H54 (cell line): ENCODE results near the gene ITIH2.
"Not testable (repeated sequence)": the region's sequence is repeated elsewhere in the genome, so short reads cannot be mapped to it uniquely, and the experiment has no call there.

Experiments used
- DNase-seq: peaks from one replicate; pipeline ENCODE4 v3.0.0; 2011; ENCODE audit warnings: low spot score, mixed read lengths; ENCODE audit not compliant: insufficient read length
- FAIRE-seq: peaks from 3 replicates; lab custom pipeline; 2011; peaks lifted over from hg19 to GRCh38; lab: Jason Lieb, UNC
- POLR2A ChIP-seq: IDR thresholded peaks from 2 replicates; pipeline ENCODE4 v1.6.1; 2011; ENCODE audit warnings: low read depth, mild to moderate bottlenecking, low read length

ITIH2 gene

DNA sequence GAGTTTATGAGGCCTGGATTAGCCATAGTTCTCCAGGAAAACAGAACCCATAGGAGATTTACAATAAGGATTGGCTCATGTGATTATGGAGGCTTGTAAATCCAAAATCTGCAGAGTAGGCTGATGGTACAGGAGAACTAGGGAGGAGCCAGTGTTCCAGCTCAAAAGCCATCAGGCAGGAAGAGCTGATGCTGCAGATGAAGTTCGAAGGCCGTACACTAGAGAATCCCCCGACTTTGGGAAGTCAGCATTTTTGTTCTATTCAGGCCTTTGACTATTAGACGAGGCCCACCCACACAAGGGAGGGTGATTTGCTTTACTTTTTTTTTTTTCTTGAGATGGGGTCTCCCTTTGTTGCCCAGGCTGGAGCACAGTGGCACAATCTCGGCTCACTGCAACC is 47.1 kb downstream of the ITIH2 start:
- DNase-seq: no peak
- TF ChIP-seq POLR2A: no peak
- no peak for FAIRE-seq

DNA sequence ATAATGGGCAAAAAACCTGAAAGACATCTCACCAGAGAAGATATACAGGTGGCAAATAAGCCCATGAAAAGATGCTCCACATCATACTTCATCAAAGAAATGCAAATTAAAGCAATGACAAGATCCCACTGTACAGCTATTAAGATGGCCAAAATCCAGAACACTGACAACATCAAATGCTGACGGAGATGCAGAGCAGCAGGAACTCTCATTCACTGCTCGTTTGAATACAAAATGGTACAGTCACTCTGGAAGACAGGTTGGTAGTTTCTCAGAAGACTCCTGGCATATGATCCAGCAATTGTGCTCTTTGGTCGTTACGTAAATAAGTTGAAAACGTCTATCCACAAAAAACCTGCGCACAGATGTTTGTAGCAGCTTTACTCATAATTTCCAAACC is 49.1 kb downstream of the ITIH2 start:
- FAIRE-seq (no peak), DNase-seq (no peak)
- TF ChIP-seq POLR2A: no peak

DNA sequence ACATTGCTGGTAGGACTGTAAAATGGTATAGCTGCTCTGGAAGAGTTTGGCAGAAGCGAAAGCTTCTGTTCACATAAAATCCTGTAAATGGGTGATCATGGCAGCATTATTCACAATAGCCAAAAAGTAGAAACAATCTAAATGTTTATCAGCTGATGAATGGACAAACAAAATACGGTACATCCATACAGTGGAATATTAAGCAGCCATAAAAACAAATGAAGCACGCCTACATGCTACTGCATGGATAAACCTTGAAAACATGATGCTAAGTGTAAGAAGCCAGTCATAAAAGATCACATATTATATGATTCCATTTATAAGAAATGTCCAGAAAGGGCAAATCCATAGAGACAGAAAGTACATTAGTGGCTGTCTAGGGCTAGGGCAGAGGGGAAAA is 52.0 kb downstream of the ITIH2 start:
- no peak for TF ChIP-seq POLR2A
- FAIRE-seq (no peak), DNase-seq (no peak)

DNA sequence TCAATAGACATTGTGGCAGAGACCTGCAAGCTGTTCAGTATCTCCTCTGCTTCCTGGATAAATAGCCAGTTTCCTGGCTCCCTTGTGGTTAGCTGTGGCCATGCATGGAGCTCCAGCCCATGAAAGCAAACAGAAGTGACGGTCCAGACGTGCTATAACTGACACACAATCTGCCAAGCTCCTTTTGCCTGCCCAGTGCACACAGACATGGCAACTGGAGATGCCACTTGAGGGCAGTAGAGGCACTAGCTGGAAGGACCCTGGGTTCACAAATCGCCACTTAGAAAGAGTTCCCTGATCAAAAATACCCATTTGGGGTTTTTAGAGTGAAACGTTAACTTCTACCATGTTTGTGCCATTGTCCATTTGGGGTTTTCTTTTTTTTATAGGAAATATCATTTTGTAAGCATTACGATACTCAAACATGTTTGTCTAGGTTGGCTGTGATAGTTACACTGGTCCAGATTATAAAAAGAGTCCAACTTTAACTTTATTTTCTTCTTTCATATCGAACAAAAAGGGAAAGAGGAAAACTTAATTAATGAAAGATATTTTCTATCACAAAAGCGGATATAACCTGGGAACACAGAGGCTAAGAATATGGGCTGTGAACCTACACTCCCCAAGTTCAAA is 53.4 kb downstream of the ITIH2 start:
- no peak for DNase-seq
- TF ChIP-seq POLR2A: no peak
- no peak for FAIRE-seq

DNA sequence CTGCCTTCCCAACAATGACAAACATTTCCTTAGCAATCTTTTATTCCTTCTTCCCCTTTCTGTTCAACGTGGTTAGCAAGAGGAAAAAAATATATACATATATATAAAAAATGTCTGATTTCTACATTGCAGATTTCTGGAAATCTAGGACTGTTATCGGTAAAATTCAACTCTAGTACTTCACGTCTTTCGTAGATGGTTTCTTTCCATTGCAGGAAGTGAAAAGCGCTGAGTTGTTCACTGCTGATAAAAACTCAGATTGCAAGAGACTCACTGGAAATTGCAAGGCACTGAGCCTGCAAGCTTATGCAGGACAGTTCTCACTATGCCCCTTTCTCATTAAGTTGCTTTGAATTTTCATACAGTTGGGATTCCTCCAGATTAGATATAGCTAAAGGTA is 60.8 kb downstream of the ITIH2 start:
- FAIRE-seq: no peak
- TF ChIP-seq POLR2A: no peak
- no peak for DNase-seq

DNA sequence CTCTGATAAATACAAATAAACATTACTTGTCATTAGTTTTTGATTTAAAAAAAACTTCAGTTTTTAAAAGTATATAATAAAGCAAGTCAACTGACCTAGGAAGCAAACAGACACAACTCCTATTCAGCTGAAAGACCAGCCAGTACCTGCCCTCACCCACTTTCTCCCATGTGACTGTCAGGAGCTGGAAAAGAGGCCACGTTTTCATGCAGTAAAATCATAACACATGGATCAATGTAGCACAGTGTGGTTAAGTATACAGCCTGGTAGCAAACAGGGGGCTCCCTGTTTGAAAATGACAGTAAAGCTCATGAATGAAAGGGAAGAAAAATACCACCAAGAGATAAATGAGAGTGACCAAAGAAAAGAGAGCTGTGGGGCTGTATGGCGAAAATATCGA is 63.1 kb downstream of the ITIH2 start:
- no peak for TF ChIP-seq POLR2A
- no peak for FAIRE-seq

DNA sequence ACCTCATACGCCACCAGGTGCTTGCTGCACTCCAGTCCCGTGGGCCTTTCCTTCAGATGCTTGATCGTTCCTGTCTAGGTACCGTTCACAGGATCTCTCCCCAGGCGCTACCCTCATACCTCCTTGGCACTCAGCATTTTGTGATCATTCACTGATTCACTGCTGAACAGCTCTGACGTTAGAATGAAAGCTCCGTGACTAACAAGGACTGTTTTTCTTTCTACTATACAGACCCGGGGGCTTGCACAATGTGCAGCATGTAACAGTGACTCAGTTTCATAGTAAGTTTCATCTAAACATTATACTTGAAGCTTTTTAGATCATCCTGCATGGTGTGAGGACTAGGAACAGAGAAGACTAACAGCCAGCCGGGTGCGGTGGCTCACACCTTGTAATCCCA is 64.1 kb downstream of the ITIH2 start:
- TF ChIP-seq POLR2A: no peak
- DNase-seq (no peak), FAIRE-seq (no peak)

More for the DNA sequence above, 63.1 kb downstream of the ITIH2 start:
- no peak for DNase-seq

DNA sequence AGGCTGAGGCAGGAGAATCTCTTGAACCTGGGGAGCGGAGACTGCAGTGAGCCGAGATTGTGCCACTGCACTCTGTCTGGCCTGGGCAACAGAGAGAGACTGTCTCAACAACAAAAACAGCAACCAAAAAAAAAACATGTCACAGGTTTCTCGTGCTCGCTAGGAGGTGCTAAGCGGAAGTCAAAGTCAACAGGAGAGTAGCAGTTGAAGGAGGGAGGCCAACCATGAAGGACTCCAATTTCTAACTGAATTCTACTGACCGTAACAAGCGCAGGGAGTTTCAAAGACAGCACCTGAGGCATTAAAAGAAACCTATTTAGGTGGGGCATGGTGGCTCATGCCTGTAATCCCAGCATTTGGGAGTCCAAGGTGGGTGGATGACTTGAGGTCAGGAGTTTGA is 65.3 kb downstream of the ITIH2 start:
- no peak for DNase-seq
- TF ChIP-seq POLR2A: no peak
- no peak for FAIRE-seq

DNA sequence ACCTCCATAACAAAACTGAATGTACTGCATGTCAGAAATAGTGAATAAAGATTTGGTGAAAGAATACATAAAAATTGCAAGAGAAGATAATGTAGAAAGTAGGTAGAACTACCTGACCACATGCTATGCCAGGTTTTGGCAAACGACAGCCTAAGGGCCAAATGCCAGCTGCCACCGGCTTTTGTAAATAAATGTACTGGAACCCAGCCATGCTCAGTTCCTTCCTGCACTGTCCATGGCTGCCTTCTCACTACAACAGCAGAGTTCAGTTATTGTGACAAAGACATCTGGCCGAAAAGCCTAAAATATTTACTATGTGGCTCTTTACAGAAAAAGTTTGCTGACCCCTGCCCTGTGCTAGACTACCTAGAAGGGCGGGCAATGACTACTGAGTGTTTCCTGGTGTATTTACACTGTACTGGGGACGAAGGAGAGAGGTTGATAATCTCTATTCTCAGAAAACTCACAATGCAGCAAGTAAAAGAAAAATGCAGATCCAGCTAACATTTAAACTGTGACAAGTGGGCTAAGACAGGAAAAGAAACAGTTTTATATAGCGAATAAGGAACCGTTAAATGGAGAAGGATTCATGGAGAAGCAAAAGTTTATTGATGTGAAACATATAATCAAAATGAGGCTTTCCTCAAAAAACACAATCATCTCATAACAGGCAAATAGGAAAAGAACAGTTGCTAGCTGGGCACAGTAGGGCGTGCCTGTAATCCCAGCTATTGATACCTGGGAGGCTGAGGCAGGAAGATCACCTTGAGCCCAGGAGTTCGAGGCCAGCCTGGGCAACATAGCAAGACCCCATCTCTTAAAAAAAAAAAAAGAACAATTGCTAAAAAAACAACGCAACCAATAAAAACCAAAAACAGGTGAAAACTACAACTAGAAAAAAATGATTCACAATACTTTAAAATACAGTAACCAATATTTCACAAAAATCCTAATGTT is 71.0 kb downstream of the ITIH2 start:
- TF ChIP-seq POLR2A: no peak
- no peak for FAIRE-seq

DNA sequence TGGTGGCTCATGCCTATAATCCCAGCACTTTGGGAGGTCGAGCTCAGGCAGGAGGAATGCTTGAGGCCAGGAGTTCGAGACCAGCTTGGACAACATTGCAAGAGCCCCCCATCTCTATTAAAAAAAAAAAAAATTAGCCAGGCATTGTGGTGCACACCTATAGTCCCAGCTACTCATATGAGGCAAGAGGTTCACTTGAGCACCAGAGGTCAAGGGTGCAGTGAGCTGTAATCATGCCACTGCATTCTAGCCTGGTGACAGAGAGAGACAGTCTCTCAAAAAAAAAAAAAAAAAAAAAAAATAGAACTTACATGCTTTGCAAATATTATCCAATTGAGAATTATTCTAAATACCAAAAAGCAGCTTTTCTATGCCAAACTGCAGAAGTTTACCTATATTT is 73.7 kb downstream of the ITIH2 start:
- no peak for TF ChIP-seq POLR2A
- FAIRE-seq: no peak
- DNase-seq: no peak

More for the DNA sequence above, 71.0 kb downstream of the ITIH2 start:
- DNase-seq: no peak

DNA sequence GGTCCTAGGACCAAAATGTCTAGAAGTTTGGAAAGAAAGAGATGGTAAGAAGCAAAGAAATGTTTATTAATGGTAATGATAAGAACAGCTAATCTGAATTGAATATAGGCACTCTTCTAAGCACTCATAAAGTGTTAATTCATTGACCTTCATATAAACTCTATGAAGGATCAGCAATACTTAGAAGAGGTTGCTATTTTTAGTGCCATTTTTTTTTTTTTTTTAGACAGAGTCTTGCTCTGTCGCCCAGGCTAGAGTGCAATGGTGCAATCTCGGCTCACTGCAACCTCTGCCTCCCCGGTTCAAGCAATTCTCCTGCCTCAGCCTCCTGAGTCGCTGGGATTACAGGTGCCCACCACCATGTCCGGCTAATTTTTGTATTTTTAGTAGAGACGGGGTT is 79.1 kb downstream of the ITIH2 start:
- not testable (repeated sequence) for DNase-seq, FAIRE-seq

DNA sequence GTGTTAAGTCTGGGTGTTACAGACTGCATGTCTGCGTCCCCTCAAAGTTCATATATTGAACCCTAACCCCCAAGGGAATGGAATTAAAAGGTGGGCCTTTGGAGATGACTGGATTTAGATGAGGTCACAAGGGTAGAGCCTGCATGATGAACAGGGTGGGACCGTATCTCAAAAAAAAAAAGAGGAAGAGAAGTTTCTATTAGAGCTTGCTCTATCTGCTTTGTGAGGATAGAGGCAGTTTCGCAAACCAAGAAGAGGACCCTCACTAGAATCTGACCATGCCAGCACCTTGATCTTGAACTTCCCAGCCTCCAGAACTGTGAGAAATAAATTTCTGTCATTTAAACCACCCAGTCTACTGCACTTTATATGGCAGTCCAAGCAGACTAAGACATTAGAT is 83.3 kb downstream of the ITIH2 start:
- TF ChIP-seq POLR2A: no peak
- DNase-seq (no peak), FAIRE-seq (no peak)

DNA sequence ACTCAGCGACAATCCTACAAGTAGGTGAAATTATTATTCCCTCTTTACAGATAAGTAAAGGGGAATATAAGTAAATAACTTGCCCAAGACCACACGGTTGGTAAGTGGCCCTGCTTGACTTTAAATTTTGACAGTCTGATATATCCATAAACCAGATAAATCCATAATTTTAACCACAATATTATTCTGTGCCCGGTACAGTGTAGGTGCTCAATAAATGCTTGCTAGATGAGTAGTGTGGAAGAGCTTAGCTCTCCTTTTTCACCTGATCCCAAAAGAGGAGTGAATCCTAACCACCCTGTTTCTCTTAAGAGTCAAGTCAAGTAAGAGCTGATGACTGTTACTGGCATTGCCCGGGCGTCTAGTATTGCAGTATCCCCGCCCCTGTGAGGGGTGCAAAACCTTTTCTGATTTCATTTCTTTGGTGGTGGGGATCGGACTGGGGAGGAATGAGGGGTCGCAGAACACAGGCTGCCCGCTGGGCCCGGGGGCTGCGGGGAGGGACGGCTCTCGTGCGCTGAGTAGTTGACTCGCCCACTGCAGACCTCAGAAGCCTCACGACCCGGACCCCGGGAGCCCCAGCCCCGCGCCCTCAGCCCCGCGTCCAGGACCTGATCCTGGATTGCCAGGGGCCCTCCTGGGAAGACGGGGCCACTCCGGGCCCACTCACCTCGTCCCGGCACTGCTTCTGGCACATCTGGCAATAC is 84.2 kb downstream of the ITIH2 start:
- FAIRE-seq: no peak
- DNase-seq: no peak
- TF ChIP-seq POLR2A: no peak
